Esophagus squamous epithelium (tissue), 5 donors: ENCODE measurements around the gene CEP120. TPM values are rescaled to one million over a fixed set of nuclear protein-coding genes. Genes with fewer than 3 reads are reported as not detected.
"Not testable (repeated sequence)": the region's sequence is repeated elsewhere in the genome, so short reads cannot be mapped to it uniquely, and the experiment has no call there.

ENCODE experiments used
- DNase-seq: peaks from one replicate; lab custom pipeline; 2025; lab: John Stamatoyannopoulos, UW
- H3K27ac ChIP-seq, 4 donors: fragments of 200-600 bp; sonication (generic); one replicate each; pipeline ENCODE4 v1.5.1; 2016 to 2019; ENCODE audit warnings: mild to moderate bottlenecking in 1 of 4
- H3K27me3 ChIP-seq, 4 donors: fragments of 200-600 bp; sonication (generic); 1 replicate in 3 of 4; 2 replicates in 1 of 4; pipeline versions ENCODE4 v1.5.1 to v1.6.0; 2017 to 2021; ENCODE audit warnings: antibody characterized with exemption in 1 of 4
- H3K36me3 ChIP-seq, 3 donors: fragments of 200-600 bp; sonication (generic); one replicate each; pipeline ENCODE4 v1.5.1; 2016 to 2019
- H3K4me1 ChIP-seq, 3 donors: fragments of 200-600 bp; sonication (generic); one replicate each; pipeline ENCODE4 v1.5.1; 2017 to 2019
- H3K4me3 ChIP-seq, 4 donors: fragments of 200-600 bp; sonication (generic); 1 replicate in 3 of 4; 2 replicates in 1 of 4; pipeline ENCODE4 v1.5.1; 2016 to 2019; ENCODE audit warnings: mild to moderate bottlenecking in 2 of 4, moderate library complexity in 1 of 4
- H3K9me3 ChIP-seq, 3 donors: fragments of 200-600 bp; sonication (generic); one replicate each; pipeline ENCODE4 v1.5.1; 2016 to 2019
- POLR2A ChIP-seq, 4 donors: fragments of 450-650 bp; IDR thresholded peaks; one replicate each; pipeline ENCODE4 v1.6.1; 2017; ENCODE audit warnings: antibody characterized with exemption in 4 of 4, mild to moderate bottlenecking in 4 of 4, moderate library complexity in 3 of 4
- WGBS, 2 donors: methylation state at CpG; one replicate each; pipeline ENCODE4 v1.1.5; 2018; 5-methylcytosine and 5-hydroxymethylcytosine counted together
- intact Hi-C: fragments of 100-400 bp; cut with DNase I; formaldehyde crosslinking; loops from one replicate; pipeline ENCODE4 v1.15.0; 2022
- total RNA-seq, 4 donors: library from RNA; depleted of rRNA; stranded (reverse); fragments of >200 nt; gene quantifications; one replicate each; pipeline ENCODE4 v1.1.0, GENCODE V29; 2016
- TF ChIP-seq, protein P1 (sequence below), 6 experiments: fragments of 450-650 bp in 4 of 6; fragments of 200-600 bp in 2 of 6; sonication (generic) in 2 of 6; IDR thresholded peaks; one replicate each; pipeline ENCODE4 v1.5.1; 2016 to 2019; ENCODE audit warnings: antibody characterized with exemption in 6 of 6, mild to moderate bottlenecking in 4 of 6, moderate library complexity in 4 of 6
- donor health status: DM: yes; HTN: yes; CAD: no.

Gene CEP120
- 10 to 100 TPM in 2 of 4 donors, 1 to 10 TPM in 2; 7.9 to 12.6 (median 10.1) TPM for total RNA-seq

DNA sequence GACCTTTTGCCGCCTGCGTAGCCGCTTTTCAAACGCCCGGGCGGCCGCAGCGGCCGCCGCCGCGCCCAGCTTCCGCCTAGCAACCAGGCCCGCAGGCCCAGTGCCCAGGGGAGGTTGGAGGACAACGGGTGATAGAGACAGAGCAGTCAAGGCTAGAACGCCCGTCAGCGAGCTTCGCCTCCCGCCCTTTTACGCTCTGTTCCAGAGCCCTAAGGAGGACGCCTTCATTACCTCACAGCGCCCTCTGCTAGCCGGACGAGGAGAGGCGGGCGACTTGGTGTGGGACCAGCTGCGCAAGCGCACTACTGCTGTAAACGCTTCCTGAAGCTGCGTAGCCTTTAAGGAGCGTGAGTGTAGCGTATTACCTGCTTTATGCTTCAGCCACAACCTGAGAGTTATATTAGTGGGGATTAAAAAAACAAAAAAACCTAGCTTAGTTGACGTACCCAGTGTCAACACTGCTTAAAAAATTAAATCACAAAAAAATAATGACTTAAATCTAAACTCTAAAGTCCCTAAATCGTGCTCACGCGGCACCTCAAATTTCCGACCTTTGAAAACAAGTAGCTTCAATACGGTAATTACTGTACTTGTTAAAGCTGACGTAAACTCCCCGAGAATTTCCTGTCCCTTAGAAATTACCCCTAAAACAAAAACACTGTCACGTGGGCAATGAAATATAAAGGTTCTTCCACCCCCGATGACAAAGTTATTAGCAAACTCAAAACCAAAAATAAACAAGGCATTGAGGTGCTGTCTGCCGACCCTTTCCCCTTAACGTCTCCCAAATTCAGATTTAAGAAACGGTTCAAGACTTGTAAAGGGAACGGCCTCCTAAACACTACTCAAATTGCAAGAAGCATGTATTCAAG lies at the start of gene CEP120:
CEP120 (minus strand) TSS at position 126 of the 872 bp plus-strand sequence. CDS start 405 bp downstream, outside the sequence.
- Histone ChIP-seq H3K36me3 (peaks cover 0 to 5% (median 0%) of the 10 kb centered on the region in 3 donors), H3K4me1 (peaks cover 8 to 45% (median 10%) of the 10 kb centered on the region in 3 donors), H3K4me3 (peak within 1 kb of the TSS; percentile 74 to 96 (median 86)), H3K9me3 (no peaks in the 10 kb centered on the region), H3K27ac (peak within 1 kb of the TSS; percentile 92 to 95 (median 94)), H3K27me3 (no peaks in the 10 kb centered on the region)
- TF ChIP-seq POLR2A (IDR thresholded peaks at IDR 0.05), result peak in 3 of 4 donors; percentile 70 to 91 (median 78)
- TF ChIP-seq, protein P1, sequence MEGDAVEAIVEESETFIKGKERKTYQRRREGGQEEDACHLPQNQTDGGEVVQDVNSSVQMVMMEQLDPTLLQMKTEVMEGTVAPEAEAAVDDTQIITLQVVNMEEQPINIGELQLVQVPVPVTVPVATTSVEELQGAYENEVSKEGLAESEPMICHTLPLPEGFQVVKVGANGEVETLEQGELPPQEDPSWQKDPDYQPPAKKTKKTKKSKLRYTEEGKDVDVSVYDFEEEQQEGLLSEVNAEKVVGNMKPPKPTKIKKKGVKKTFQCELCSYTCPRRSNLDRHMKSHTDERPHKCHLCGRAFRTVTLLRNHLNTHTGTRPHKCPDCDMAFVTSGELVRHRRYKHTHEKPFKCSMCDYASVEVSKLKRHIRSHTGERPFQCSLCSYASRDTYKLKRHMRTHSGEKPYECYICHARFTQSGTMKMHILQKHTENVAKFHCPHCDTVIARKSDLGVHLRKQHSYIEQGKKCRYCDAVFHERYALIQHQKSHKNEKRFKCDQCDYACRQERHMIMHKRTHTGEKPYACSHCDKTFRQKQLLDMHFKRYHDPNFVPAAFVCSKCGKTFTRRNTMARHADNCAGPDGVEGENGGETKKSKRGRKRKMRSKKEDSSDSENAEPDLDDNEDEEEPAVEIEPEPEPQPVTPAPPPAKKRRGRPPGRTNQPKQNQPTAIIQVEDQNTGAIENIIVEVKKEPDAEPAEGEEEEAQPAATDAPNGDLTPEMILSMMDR (IDR thresholded peaks at IDR 0.05), result peak; percentile 54 to 90 (median 84)
- intact Hi-C loops, result loop anchor here (5.0 kb wide), 1 partner anchor 89 kb away; the partner anchor contains the start of gene CSNK1G3
- DNase-seq, result peak; percentile 93
- WGBS, 2 donors, result 1% methylated on average over 15 to 23 of the region's 47 CpGs

DNA sequence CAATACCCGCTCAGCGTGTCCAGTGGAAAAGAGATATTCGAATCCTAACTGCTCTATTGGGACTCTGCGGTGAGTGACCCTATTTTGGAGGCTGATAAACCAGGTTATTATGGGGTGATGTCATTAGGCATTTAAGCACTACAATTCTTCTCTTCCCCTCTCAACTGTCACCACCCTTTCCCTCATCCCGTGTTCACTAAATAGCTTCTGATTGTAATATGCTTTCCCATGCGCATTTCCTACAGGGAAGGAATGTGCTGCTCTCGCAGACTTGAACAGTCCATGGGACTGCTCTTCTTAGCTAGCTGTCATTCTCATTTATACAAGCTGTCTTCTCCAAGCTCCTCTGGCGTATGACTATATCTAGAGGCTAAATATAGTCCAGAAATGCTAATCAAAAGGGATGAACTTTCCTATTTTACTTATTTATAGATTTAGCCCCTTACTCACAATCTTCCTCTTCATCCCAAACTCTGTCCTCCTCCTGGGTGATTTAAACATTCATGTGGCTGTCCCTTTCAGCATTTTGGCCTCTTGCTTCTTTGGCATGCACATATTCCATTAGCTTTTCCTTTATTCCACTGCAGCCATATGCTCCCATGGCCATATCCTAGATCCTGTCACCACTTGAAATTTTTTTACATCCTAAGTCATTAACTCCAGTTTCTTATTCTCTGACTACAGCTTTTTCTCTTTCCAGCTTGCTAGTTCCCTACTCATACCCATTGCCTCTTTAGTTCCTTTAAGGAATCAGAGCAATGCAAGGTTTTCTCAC lies 49.1 kb upstream of the CEP120 start:
- WGBS, 2 donors, result 82 to 85% methylated on average over 8 of the region's 8 CpGs
- peaks cover 0 to 3% (median 0%) of the 10 kb centered on the region in 4 donors for H3K27me3 ChIP-seq
- no peaks in the 10 kb centered on the region for H3K4me1 ChIP-seq
- no peak for DNase-seq
- no peaks in the 10 kb centered on the region for H3K9me3 ChIP-seq
- intact Hi-C loops, result no loop called here
- H3K4me3 ChIP-seq, result no peak overlapping the region
- H3K36me3 ChIP-seq, result no peaks in the 10 kb centered on the region
- TF ChIP-seq POLR2A (IDR thresholded peaks at IDR 0.05), result no peak
- TF ChIP-seq, protein P1 (IDR thresholded peaks at IDR 0.05), result no peak
- no peak overlapping the region for H3K27ac ChIP-seq

DNA sequence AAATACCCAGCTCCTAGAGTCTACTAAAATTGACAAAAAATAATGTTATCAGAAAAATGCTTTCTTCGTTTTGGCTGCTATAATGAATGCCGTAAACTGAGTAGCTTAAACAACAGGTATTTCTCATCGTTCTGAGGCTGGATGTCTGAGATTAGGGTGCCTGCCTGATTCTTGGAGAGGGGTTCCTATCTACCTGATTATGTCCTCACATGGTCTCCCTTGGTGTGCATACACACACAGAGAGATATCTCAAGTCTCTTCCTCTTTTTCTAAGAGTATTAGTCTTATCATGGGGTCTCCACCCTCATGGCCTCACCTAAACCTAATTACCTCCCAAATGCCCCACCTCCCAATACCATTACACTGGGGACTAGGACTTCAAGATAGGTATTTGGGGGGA lies 48.2 kb upstream of the CEP120 start:
- Histone ChIP-seq H3K4me1 (no peaks in the 10 kb centered on the region), H3K36me3 (no peaks in the 10 kb centered on the region), H3K9me3 (no peaks in the 10 kb centered on the region), H3K27ac (no peak overlapping the region), H3K4me3 (no peak overlapping the region), H3K27me3 (peaks cover 0 to 3% (median 0%) of the 10 kb centered on the region in 4 donors)
- 92 to 93% methylated on average over 3 of the region's 3 CpGs for WGBS, 2 donors
- DNase-seq, result no peak
- TF ChIP-seq, protein P1 (IDR thresholded peaks at IDR 0.05), result no peak
- intact Hi-C loops, result no loop called here

DNA sequence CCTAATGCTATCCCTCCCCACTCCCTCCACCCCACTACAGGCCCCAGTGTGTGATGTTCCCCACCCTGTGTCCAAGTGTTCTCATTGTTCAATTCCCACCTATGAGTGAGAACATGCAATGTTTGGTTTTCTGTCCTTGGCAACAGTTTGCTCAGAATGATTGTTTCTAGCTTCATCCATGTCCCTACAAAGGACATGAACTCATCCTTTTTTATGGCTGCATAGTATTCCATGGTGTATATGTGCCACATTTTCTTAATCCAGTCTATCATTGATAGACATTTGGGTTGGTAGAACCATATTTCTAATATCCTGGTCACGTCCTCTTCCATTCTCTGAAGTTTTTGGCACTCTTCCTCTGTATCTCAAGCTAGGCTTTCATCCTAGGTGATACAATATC lies 43.6 kb upstream of the CEP120 start:
- H3K4me1 ChIP-seq, H3K36me3 ChIP-seq, H3K9me3 ChIP-seq, H3K27me3 ChIP-seq, DNase-seq, H3K27ac ChIP-seq, H3K4me3 ChIP-seq, intact Hi-C loops: not testable (repeated sequence)
- 94 to 100% methylated on average over 1 of the region's 1 CpG for WGBS, 2 donors

DNA sequence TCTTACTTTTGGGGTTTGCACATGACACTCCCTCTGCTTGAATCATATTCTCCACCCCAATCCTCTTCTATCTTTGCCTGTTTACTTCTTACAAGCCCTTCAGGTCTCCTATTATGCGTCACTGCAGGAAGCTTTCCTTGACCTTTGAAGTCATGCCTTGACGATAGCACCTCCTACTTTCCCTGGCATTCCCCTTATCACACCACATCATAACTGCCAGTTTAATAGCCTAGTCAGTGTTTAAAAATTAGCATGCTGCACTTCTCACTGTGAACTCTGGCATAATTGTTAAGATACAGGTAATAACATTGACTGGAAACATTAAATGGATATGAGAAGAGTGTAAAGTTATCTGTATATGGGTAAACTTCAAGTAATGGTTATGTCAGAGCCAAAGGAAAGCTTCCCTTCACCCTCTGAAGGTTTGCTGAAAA lies 37.1 kb upstream of the CEP120 start:
- Histone ChIP-seq H3K27ac (no peak overlapping the region), H3K27me3 (no peaks in the 10 kb centered on the region), H3K4me3 (no peak overlapping the region), H3K36me3 (no peaks in the 10 kb centered on the region), H3K9me3 (no peaks in the 10 kb centered on the region), H3K4me1 (peaks cover 0 to 10% (median 0%) of the 10 kb centered on the region in 3 donors)
- intact Hi-C loops, result no loop called here
- TF ChIP-seq POLR2A (IDR thresholded peaks at IDR 0.05), result no peak
- TF ChIP-seq, protein P1 (IDR thresholded peaks at IDR 0.05), result no peak
- WGBS, 2 donors, result 10 to 23% methylated on average over 2 of the region's 2 CpGs
- DNase-seq, result no peak

DNA sequence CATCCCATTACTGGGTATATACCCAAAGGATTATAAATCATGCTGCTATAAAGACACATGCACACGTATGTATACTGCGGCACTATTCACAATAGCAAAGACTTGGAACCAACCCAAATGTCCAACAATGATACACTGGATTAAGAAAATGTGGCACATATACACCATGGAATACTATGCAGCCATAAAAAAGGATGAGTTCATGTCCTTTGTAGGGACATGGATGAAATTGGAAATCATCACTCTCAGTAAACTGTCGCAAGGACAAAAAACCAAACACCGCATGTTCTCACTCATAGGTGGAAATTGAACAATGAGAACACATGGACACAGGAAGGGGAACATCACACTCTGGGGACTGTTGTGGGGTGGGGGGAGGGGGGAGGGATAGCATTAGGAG lies 35.8 kb upstream of the CEP120 start:
- WGBS, 2 donors, result 96 to 100% methylated on average over 2 to 4 of the region's 4 CpGs
- intact Hi-C loops, H3K36me3 ChIP-seq, DNase-seq, H3K27me3 ChIP-seq, H3K9me3 ChIP-seq, H3K4me3 ChIP-seq, H3K27ac ChIP-seq, H3K4me1 ChIP-seq: not testable (repeated sequence)
